ENCODE data around the gene CENPB. TPM values are rescaled to one million over a fixed set of nuclear protein-coding genes. Genes with fewer than 3 reads are reported as not detected.

The CENPB gene
- total and polyA plus RNA-seq, 10 of the 15 experiments (the other 5 are each of a cell fraction or from before 2014, with no cell fraction given) = 0.16 to 71.2 (median 14.0) TPM

DNA sequence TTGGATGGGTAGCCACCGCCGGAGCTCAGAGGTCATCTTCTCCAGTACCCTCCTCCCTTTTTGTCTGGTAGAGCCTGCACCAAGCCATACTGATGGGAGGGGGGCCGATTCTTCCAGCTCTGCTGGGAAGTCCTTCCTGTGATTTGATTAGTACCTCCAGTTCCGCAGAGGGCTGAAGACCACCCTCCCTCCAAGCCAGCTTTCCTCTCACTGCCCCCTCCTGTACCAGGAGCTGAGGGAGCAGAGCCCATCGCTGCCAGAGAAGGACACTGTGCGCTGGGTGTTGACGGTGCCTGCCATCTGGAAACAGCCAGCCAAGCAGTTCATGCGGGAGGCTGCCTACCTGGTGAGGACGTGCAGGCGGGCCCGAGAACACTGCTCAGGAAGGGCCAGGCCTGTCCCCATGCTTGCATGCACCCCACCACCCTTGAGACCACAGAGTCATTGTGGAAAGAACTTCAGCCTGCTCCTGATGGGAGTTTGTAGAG is 40.8 kb downstream of the CENPB start (continued):
- TF ChIP-seq ZNF622 (IDR thresholded peaks at IDR 0.05) (no peak), CEBPB (IDR thresholded peaks at IDR 0.05; ENCODE audit: borderline replicate concordance in 1 of 2, low read depth in 2 of 2, low read length in 2 of 2) (no peak), CHD4 (IDR thresholded peaks at IDR 0.05) (no peak), TARDBP (IDR thresholded peaks at IDR 0.05; ENCODE audit: borderline replicate concordance) (no peak), ZZZ3 (IDR thresholded peaks at IDR 0.05; ENCODE audit: control insufficient read depth, insufficient read length, low read depth) (no peak)
- TF ChIP-seq, protein P1, sequence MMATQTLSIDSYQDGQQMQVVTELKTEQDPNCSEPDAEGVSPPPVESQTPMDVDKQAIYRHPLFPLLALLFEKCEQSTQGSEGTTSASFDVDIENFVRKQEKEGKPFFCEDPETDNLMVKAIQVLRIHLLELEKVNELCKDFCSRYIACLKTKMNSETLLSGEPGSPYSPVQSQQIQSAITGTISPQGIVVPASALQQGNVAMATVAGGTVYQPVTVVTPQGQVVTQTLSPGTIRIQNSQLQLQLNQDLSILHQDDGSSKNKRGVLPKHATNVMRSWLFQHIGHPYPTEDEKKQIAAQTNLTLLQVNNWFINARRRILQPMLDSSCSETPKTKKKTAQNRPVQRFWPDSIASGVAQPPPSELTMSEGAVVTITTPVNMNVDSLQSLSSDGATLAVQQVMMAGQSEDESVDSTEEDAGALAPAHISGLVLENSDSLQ (IDR thresholded peaks at IDR 0.05) = no peak
- TF ChIP-seq, protein P2, sequence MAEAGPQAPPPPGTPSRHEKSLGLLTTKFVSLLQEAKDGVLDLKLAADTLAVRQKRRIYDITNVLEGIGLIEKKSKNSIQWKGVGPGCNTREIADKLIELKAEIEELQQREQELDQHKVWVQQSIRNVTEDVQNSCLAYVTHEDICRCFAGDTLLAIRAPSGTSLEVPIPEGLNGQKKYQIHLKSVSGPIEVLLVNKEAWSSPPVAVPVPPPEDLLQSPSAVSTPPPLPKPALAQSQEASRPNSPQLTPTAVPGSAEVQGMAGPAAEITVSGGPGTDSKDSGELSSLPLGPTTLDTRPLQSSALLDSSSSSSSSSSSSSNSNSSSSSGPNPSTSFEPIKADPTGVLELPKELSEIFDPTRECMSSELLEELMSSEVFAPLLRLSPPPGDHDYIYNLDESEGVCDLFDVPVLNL (IDR thresholded peaks at IDR 0.05; ENCODE audit: low read depth, low read length) = no peak

DNA sequence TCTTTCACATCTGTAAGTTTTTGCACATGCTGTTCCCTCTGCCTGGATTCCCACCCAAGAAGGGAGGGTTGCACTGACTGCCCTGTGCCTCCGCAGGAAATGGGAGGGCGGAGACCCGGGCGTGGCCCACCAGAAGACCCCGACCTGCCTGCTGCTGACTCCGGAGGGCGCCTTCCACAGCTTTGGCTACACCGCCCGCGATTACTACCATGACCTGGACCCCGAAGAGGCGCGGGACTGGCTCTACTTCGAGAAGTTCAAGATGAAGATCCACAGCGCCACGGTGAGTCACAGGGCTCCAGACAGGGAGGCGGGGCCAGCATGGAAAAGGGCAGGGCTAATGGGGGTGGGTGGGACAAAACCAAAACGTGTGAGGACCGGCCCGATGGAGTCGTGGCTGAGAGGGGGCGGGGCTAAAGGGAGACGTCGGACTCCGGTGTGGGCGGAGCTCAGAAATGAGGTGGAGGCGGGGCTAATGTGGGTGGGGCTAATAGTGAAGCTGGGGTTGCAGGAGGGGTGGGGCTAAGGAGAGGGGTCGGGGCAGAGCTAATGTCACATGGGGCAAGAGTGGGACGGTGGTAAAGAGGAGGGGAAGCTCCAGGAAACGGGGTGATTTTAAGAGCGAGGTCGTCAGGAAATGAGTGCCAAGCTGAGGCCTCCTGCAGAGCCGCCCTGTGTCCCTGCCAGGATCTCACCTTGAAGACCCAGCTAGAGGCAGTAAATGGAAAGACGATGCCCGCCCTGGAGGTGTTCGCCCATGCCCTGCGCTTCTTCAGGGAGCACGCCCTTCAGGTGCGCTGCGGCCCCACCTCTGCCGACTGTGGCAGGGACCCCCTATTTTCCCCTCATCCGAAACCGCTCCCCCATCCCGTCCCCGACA is 41.5 kb downstream of the CENPB start:
- Histone ChIP-seq H3K27ac (ENCODE audit: control insufficient read depth, insufficient read depth) (no peak overlapping the region), H3K4me1 (ENCODE audit: control insufficient read depth, insufficient read depth, low read length) (no peaks in the 10 kb centered on the region), H3K4me3 (no peak overlapping the region; the same call in 1 of the 2 replicates), H3K4me2 (ENCODE audit: control insufficient read depth, insufficient read depth) (peak overlapping the region; percentile 55), H3K9me3 (replicated peaks; ENCODE audit: control insufficient read depth, insufficient read depth, low read length) (no peaks in the 10 kb centered on the region), H4K20me1 (ENCODE audit: control insufficient read depth, insufficient read depth) (no peaks in the 10 kb centered on the region), H3K36me3 (ENCODE audit: control insufficient read depth in 2 of 2, insufficient read depth in 2 of 2, low read length in 1 of 2) (no peaks in the 10 kb centered on the region), H2AFZ (ENCODE audit: control insufficient read depth, low read depth, low read length) (peak overlapping the region; percentile 55), H3K27me3 (replicated peaks in 1 of 2; ENCODE audit: control insufficient read depth in 2 of 2, insufficient read depth in 2 of 2, low read length in 1 of 2) (no peaks in the 10 kb centered on the region), H3K9ac (ENCODE audit: control insufficient read depth, insufficient read depth, low read length) (no peak overlapping the region), H3K79me2 (ENCODE audit: control insufficient read depth, insufficient read depth, low read length) (no peaks in the 10 kb centered on the region)
- 64% methylated on average over 44 of the region's 45 CpGs for WGBS (ENCODE audit: insufficient coverage, insufficient replicate concordance, low lambda C conversion rate, missing lambda C conversion rate)
- intact Hi-C loops (cut with micrococcal nuclease; ENCODE audit: unreplicated experiment) (no loop called here), in situ Hi-C loops (cut with MboI) (no loop called here)
- no TSS peak for BruUV-seq (replicated peaks)
- ATAC-seq (peak; percentile 89), DNase-seq (ENCODE audit: low read depth, low spot score) (no peak), FAIRE-seq (no peak)
- 0 out of 2 replicates have a peak, but pooled peaks have one; percentile 41 for TF ChIP-seq HDGF (IDR thresholded peaks at IDR 0.05)
- TF ChIP-seq, protein P3, sequence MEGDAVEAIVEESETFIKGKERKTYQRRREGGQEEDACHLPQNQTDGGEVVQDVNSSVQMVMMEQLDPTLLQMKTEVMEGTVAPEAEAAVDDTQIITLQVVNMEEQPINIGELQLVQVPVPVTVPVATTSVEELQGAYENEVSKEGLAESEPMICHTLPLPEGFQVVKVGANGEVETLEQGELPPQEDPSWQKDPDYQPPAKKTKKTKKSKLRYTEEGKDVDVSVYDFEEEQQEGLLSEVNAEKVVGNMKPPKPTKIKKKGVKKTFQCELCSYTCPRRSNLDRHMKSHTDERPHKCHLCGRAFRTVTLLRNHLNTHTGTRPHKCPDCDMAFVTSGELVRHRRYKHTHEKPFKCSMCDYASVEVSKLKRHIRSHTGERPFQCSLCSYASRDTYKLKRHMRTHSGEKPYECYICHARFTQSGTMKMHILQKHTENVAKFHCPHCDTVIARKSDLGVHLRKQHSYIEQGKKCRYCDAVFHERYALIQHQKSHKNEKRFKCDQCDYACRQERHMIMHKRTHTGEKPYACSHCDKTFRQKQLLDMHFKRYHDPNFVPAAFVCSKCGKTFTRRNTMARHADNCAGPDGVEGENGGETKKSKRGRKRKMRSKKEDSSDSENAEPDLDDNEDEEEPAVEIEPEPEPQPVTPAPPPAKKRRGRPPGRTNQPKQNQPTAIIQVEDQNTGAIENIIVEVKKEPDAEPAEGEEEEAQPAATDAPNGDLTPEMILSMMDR (IDR thresholded peaks at IDR 0.05 in 2 of 3, conservative IDR thresholded peaks at IDR 0.05 in 1 of 3; ENCODE audit: control insufficient read depth in 2 of 3, extremely low read depth in 1 of 3, insufficient read depth in 1 of 3, low read depth in 3 of 3, low read length in 3 of 3) = peak in 1 of 3 experiments; percentile 4; a peak in 1 of 6 replicates
- TF ChIP-seq MYC (IDR thresholded peaks at IDR 0.05; ENCODE audit: insufficient read depth, insufficient read length, insufficient replicate concordance, low read length, severe bottlenecking) = no peak
- TF ChIP-seq, protein P4, sequence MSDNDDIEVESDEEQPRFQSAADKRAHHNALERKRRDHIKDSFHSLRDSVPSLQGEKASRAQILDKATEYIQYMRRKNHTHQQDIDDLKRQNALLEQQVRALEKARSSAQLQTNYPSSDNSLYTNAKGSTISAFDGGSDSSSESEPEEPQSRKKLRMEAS (IDR thresholded peaks at IDR 0.05; ENCODE audit: low read depth, low read length) = no peak
- CTCF ChIA-PET = interaction anchor here (0.6 to 2.4 kb wide), 7 partner anchors 10 to 340 kb away, joined by 3 to 8 read pairs (median 3); partner anchors contain the start of genes ADISSP and AP5S1
- SMC1A ChIA-PET (ENCODE audit: uncharacterized antibody, unreplicated experiment) = no interaction called here
- POLR2A ChIA-PET = interaction anchor here (1.2 kb wide), 1 partner anchor 23 kb away, joined by 4 read pairs; the partner anchor contains the start of gene ADISSP
- RAD21 ChIA-PET (ENCODE audit: unreplicated experiment) = interaction anchor here (1.0 to 1.6 kb wide), 4 partner anchors 23 to 181 kb away, joined by 3 read pairs; partner anchors contain the start of genes ADISSP and CENPB
